PC-3 (cell line): ENCODE data around the gene TBX18. TPM values are rescaled to one million over a fixed set of nuclear protein-coding genes. Genes with fewer than 3 reads are reported as not detected.

Experiments
- ATAC-seq: fragments of 200-7000 bp; cut with Tn5 transposase; 2 replicates; pipeline ENCODE4 v1.9.1; 2020; ENCODE audit warnings: mild to moderate bottlenecking, moderate library complexity
- BruUV-seq: library from RNA; stranded (reverse); fragments of 400-500 nt; replicated peaks from 2 replicates; lab custom pipeline; 2021; lab: Mats Ljungman, UMichigan
- CTCF ChIA-PET: fragments of 300-600 bp; sonication (Branson Sonifier 250); formaldehyde crosslinking; loops from one replicate; lab custom pipeline; 2022; ENCODE audit warnings: antibody characterized with exemption; lab: Charles Lee
- POLR2A ChIA-PET: fragments of 300-600 bp; sonication (Branson Sonifier 250); formaldehyde crosslinking; loops from one replicate; lab custom pipeline; 2022; ENCODE audit warnings: antibody characterized with exemption; ENCODE audit not compliant: unreplicated experiment; lab: Charles Lee
- DNase-seq: peaks from one replicate; pipeline ENCODE4 v3.0.0-alpha.2; 2015
- H2AFZ ChIP-seq: fragments of 300-600 bp; sonication (generic); 2 replicates; pipeline ENCODE4 v1.6.0; 2016; ENCODE audit warnings: antibody characterized with exemption, low read length
- H3F3A ChIP-seq: fragments of 300-600 bp; sonication (generic); one replicate; pipeline ENCODE4 v1.6.0; 2017; ENCODE audit warnings: antibody characterized with exemption, low read length, control low read depth, mild to moderate bottlenecking; ENCODE audit not compliant: unreplicated experiment
- H3K27ac ChIP-seq: fragments of 300-600 bp; sonication (generic); 2 replicates; pipeline ENCODE4 v1.5.1; 2016; ENCODE audit warnings: mild to moderate bottlenecking, low read length
- H3K27me3 ChIP-seq: fragments of 300-600 bp; sonication (generic); 2 replicates; pipeline ENCODE4 v1.6.1; 2016; ENCODE audit warnings: low read length, mixed read lengths
- H3K36me3 ChIP-seq: fragments of 300-600 bp; sonication (generic); 2 replicates; pipeline ENCODE4 v1.6.1; 2016; ENCODE audit warnings: low read depth, mixed run types, low read length, mixed read lengths
- H3K4me1 ChIP-seq: fragments of 300-600 bp; sonication (generic); 2 replicates; pipeline ENCODE4 v1.5.1; 2016; ENCODE audit warnings: low read length; ENCODE audit not compliant: insufficient read depth
- H3K4me2 ChIP-seq: fragments of 300-600 bp; sonication (generic); 2 replicates; pipeline ENCODE4 v1.6.0; 2016; ENCODE audit warnings: low read length
- H3K4me3 ChIP-seq: fragments of 300-600 bp; sonication (generic); 2 replicates; pipeline ENCODE4 v1.5.1; 2016; ENCODE audit warnings: mild to moderate bottlenecking, low read length, mixed read lengths
- H3K79me2 ChIP-seq: fragments of 300-600 bp; sonication (generic); 2 replicates; pipeline ENCODE4 v1.6.1; 2017; ENCODE audit warnings: low read length, mixed read lengths
- H3K9ac ChIP-seq: fragments of 300-600 bp; sonication (generic); 2 replicates; pipeline ENCODE4 v1.6.0; 2016; ENCODE audit warnings: mild to moderate bottlenecking, low read length
- H3K9me2 ChIP-seq: fragments of 300-600 bp; sonication (generic); replicated peaks from 2 replicates; pipeline ENCODE4 v1.6.1; 2016; ENCODE audit warnings: mixed run types, low read length, mixed read lengths
- H3K9me3 ChIP-seq: fragments of 300-600 bp; sonication (generic); 2 replicates; pipeline ENCODE4 v1.6.1; 2016; ENCODE audit warnings: low read length, mixed read lengths
- H4K20me1 ChIP-seq: fragments of 300-600 bp; sonication (generic); 2 replicates; pipeline ENCODE4 v1.6.1; 2016; ENCODE audit warnings: low read length, mixed read lengths
- EZH2 ChIP-seq: fragments of 300-600 bp; sonication (generic); IDR thresholded peaks from one replicate; pipeline ENCODE4 v1.6.1; 2017; ENCODE audit warnings: antibody characterized with exemption, mild to moderate bottlenecking, low read length; ENCODE audit not compliant: unreplicated experiment
- EZH2phosphoT487 ChIP-seq: fragments of 300-600 bp; sonication (generic); IDR thresholded peaks from 2 replicates; pipeline ENCODE4 v1.6.1; 2018; ENCODE audit warnings: mild to moderate bottlenecking, antibody characterized with exemption, low read length, borderline replicate concordance
- intact Hi-C: fragments of 100-400 bp; cut with micrococcal nuclease; formaldehyde crosslinking; loops from 2 replicates; pipeline ENCODE4 v1.9.0; 2023
- total RNA-seq: library from RNA; depleted of rRNA; stranded (reverse); fragments of >200 nt; gene quantifications from 2 replicates; pipeline ENCODE4 v1.2.3, GENCODE V29; 2014
- TF ChIP-seq, protein P1 (sequence below): fragments of 300-600 bp; sonication (generic); conservative IDR thresholded peaks from 2 replicates; pipeline ENCODE4 v1.5.1; 2017; ENCODE audit warnings: antibody characterized with exemption, low read depth, mild to moderate bottlenecking, low read length

The TBX18 gene
- total RNA-seq, 1 experiment from 2014 or later: not detected

DNA sequence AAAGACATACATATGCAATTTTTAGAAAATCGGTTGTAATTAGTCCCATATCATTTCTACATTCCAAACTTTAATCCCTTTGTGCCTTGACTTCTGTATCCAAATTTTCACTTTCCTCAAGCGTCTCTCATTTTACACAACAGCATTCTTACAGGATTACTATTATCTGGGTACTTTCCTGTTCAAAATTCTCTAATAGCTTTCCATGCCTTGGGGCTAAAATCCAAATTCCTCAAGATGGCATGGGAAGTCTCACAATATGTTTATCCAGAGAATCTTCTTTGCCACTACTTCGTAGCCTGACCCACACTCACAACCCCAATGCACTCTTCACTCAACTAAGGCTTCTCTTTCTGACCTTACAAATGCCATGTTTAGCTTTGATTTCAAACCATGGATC, 125.0 kb downstream of the TBX18 start:
- H2AFZ ChIP-seq: no peak overlapping the region
- no peaks in the 10 kb centered on the region for H3K9me3 ChIP-seq
- intact Hi-C loops: no loop called here
- TF ChIP-seq EZH2: no peak
- TF ChIP-seq, protein P1, sequence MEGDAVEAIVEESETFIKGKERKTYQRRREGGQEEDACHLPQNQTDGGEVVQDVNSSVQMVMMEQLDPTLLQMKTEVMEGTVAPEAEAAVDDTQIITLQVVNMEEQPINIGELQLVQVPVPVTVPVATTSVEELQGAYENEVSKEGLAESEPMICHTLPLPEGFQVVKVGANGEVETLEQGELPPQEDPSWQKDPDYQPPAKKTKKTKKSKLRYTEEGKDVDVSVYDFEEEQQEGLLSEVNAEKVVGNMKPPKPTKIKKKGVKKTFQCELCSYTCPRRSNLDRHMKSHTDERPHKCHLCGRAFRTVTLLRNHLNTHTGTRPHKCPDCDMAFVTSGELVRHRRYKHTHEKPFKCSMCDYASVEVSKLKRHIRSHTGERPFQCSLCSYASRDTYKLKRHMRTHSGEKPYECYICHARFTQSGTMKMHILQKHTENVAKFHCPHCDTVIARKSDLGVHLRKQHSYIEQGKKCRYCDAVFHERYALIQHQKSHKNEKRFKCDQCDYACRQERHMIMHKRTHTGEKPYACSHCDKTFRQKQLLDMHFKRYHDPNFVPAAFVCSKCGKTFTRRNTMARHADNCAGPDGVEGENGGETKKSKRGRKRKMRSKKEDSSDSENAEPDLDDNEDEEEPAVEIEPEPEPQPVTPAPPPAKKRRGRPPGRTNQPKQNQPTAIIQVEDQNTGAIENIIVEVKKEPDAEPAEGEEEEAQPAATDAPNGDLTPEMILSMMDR: no peak
- TF ChIP-seq EZH2phosphoT487: no peak
- ChIA-PET POLR2A (no interaction called here), CTCF (no interaction called here)
- no peak overlapping the region for H3K4me3 ChIP-seq
- no peaks in the 10 kb centered on the region for H3K27me3 ChIP-seq
- DNase-seq (peak; percentile 49), ATAC-seq (no peak)
- H3K9me2 ChIP-seq: no peaks in the 10 kb centered on the region
- no TSS peak for BruUV-seq
- H3K36me3 ChIP-seq: no peaks in the 10 kb centered on the region
- H4K20me1 ChIP-seq: no peaks in the 10 kb centered on the region
- H3K4me1 ChIP-seq: peaks cover 22% of the 10 kb centered on the region
- H3K9ac ChIP-seq: no peak overlapping the region
- no peak overlapping the region for H3K27ac ChIP-seq
- H3K4me2 ChIP-seq: peak overlapping the region; percentile 24; the same call in 1 of the 2 replicates
- H3K79me2 ChIP-seq: no peaks in the 10 kb centered on the region
- no peaks in the 10 kb centered on the region for H3F3A ChIP-seq

- no peak overlapping the region for H3K4me3 ChIP-seq
- H3K4me1 ChIP-seq: peaks cover 11% of the 10 kb centered on the region
- H3K4me2 ChIP-seq: no peak overlapping the region
- no peak overlapping the region for H3K27ac ChIP-seq
- H3K27me3 ChIP-seq: no peaks in the 10 kb centered on the region
- DNase-seq (no peak), ATAC-seq (no peak)
- no peak overlapping the region for H3K9ac ChIP-seq
- H3K79me2 ChIP-seq: no peaks in the 10 kb centered on the region
- ChIA-PET CTCF (no interaction called here), POLR2A (no interaction called here)
- BruUV-seq: no TSS peak
- no peaks in the 10 kb centered on the region for H3K9me2 ChIP-seq
- TF ChIP-seq EZH2phosphoT487 (no peak), EZH2 (no peak)
- TF ChIP-seq, protein P1: no peak
- H3K9me3 ChIP-seq: no peaks in the 10 kb centered on the region
- H3K36me3 ChIP-seq: no peaks in the 10 kb centered on the region
- no peak overlapping the region for H2AFZ ChIP-seq
- no peaks in the 10 kb centered on the region for H3F3A ChIP-seq
- no peaks in the 10 kb centered on the region for H4K20me1 ChIP-seq
- intact Hi-C loops: no loop called here
These were observed 126.1 kb downstream of the TBX18 start for GRCh38 chr6:84638286-84638685.
